ENCODE measurements around the gene DUSP16.

GRCh38 chr12:12465522-12465921 is 97.1 kb downstream of the DUSP16 start:
- no peak for TF ChIP-seq CTCF (IDR thresholded peaks at IDR 0.05; ENCODE audit: borderline replicate concordance, extremely low read depth, low read length, poor library complexity, severe bottlenecking)
- no peak for TF ChIP-seq EZH2 (IDR thresholded peaks at IDR 0.05; ENCODE audit: borderline replicate concordance, low read depth, low read length, severe bottlenecking)
